Smooth muscle cell (in vitro differentiated cells): ENCODE results near the gene NRDE2. TPM values are rescaled to one million over a fixed set of nuclear protein-coding genes. Genes with fewer than 3 reads are reported as not detected.
A peak's percentile ranks its signal among the peaks of the same experiment; 100 is the strongest.

Experiments
- DNase-seq: peaks from one replicate; lab custom pipeline; 2025; ENCODE audit not compliant: unreplicated experiment; lab: John Stamatoyannopoulos, UW
- H2AFZ ChIP-seq: fragments of 200-600 bp; sonication (generic); 2 replicates; pipeline ENCODE4 v1.6.0; 2016; ENCODE audit warnings: antibody characterized with exemption, low read depth, mild to moderate bottlenecking
- H3F3A ChIP-seq: fragments of 200-600 bp; sonication (generic); 2 replicates; pipeline ENCODE4 v1.6.0; 2017; ENCODE audit warnings: antibody characterized with exemption, low read depth
- H3K27ac ChIP-seq: fragments of 200-600 bp; sonication (generic); 2 replicates; pipeline ENCODE4 v1.5.1; 2016; ENCODE audit warnings: low read depth, mild to moderate bottlenecking
- H3K27me3 ChIP-seq: fragments of 200-600 bp; sonication (generic); 2 replicates; pipeline ENCODE4 v1.6.1; 2016; ENCODE audit warnings: low read depth, mild to moderate bottlenecking
- H3K36me3 ChIP-seq: fragments of 200-600 bp; sonication (generic); 2 replicates; pipeline ENCODE4 v1.5.1; 2016; ENCODE audit warnings: low read depth
- H3K4me1 ChIP-seq: fragments of 200-600 bp; sonication (generic); 2 replicates; pipeline ENCODE4 v1.5.1; 2016; ENCODE audit warnings: low read depth
- H3K4me2 ChIP-seq: fragments of 200-600 bp; sonication (generic); 2 replicates; pipeline ENCODE4 v1.6.0; 2016; ENCODE audit warnings: mild to moderate bottlenecking
- H3K4me3 ChIP-seq: fragments of 200-600 bp; sonication (generic); 2 replicates; pipeline ENCODE4 v1.5.1; 2016; ENCODE audit warnings: mild to moderate bottlenecking
- H3K79me2 ChIP-seq: fragments of 200-600 bp; sonication (generic); 2 replicates; pipeline ENCODE4 v1.6.0; 2016; ENCODE audit warnings: low read depth, mild to moderate bottlenecking
- H3K9ac ChIP-seq: fragments of 200-600 bp; sonication (generic); 2 replicates; pipeline ENCODE4 v1.6.0; 2016; ENCODE audit warnings: low read depth
- H3K9me3 ChIP-seq: fragments of 200-600 bp; sonication (generic); replicated peaks from 2 replicates; pipeline ENCODE4 v1.5.1; 2016; ENCODE audit warnings: low read depth
- H4K20me1 ChIP-seq: fragments of 200-600 bp; sonication (generic); 2 replicates; pipeline ENCODE4 v1.6.0; 2016; ENCODE audit warnings: low read depth
- CTCF ChIP-seq: fragments of 200-600 bp; sonication (generic); IDR thresholded peaks from 2 replicates; pipeline ENCODE4 v1.5.1; 2017; ENCODE audit warnings: borderline replicate concordance, mild to moderate bottlenecking, antibody characterized with exemption; ENCODE audit not compliant: insufficient read depth, poor library complexity, severe bottlenecking
- WGBS: methylation state at CpG from one replicate; pipeline ENCODE4 v1.1.7; 2016; ENCODE audit warnings: low lambda C conversion rate; 5-methylcytosine and 5-hydroxymethylcytosine counted together
- polyA plus RNA-seq: library from polyadenylated mRNA; unstranded; fragments of >200 nt; fragmentation: Nextera tagmentation; extraction: Ambion mirVana; gene quantifications from 2 replicates; pipeline ENCODE4 v1.2.1, GENCODE V29; 2016
- total RNA-seq: library from RNA; depleted of rRNA; stranded (reverse); fragments of >200 nt; gene quantifications from 2 replicates; pipeline ENCODE4 v1.2.3, GENCODE V29; 2014

The NRDE2 gene
- total and polyA plus RNA-seq, 2 experiments from 2014 or later = 8.0 to 9.9 TPM

- no peaks in the 10 kb centered on the region for H3K79me2 ChIP-seq
- H3K9ac ChIP-seq = no peak overlapping the region
- no peak overlapping the region for H2AFZ ChIP-seq
- H3K4me1 ChIP-seq = no peaks in the 10 kb centered on the region
- H4K20me1 ChIP-seq = no peaks in the 10 kb centered on the region
- no peaks in the 10 kb centered on the region for H3K9me3 ChIP-seq
- no peak overlapping the region for H3K4me2 ChIP-seq
- H3K36me3 ChIP-seq = no peaks in the 10 kb centered on the region
- no peak for DNase-seq
- no peak overlapping the region for H3K4me3 ChIP-seq
- no peak for TF ChIP-seq CTCF
- H3F3A ChIP-seq = peaks cover 14% of the 10 kb centered on the region
- H3K27me3 ChIP-seq = no peaks in the 10 kb centered on the region
- 94% methylated on average over 35 of the region's 35 CpGs for WGBS
- no peak overlapping the region for H3K27ac ChIP-seq
Observed at GRCh38 chr14:90278199-90279175, 53.3 kb downstream of the NRDE2 start.

- Histone ChIP-seq H3K27ac (peak overlapping the region; percentile 30), H3K36me3 (no peaks in the 10 kb centered on the region), H4K20me1 (no peaks in the 10 kb centered on the region), H3K4me1 (no peaks in the 10 kb centered on the region), H3K9me3 (no peaks in the 10 kb centered on the region), H3K4me3 (no peak overlapping the region), H3K27me3 (no peaks in the 10 kb centered on the region), H3F3A (peaks cover 14% of the 10 kb centered on the region), H3K79me2 (no peaks in the 10 kb centered on the region), H3K4me2 (no peak overlapping the region), H3K9ac (no peak overlapping the region), H2AFZ (no peak overlapping the region)
- no peak for TF ChIP-seq CTCF
- WGBS = 94% methylated on average over 24 of the region's 24 CpGs
- no peak for DNase-seq
Observed at GRCh38 chr14:90277581-90278198, 54.1 kb downstream of the NRDE2 start.

- TF ChIP-seq CTCF = no peak
- no peak for DNase-seq
- no peak overlapping the region for H3K4me2 ChIP-seq
- H2AFZ ChIP-seq = no peak overlapping the region
- H3K9ac ChIP-seq = no peak overlapping the region
- H3F3A ChIP-seq = peaks cover 14% of the 10 kb centered on the region
- H3K36me3 ChIP-seq = no peaks in the 10 kb centered on the region
- H3K4me1 ChIP-seq = no peaks in the 10 kb centered on the region
- no peaks in the 10 kb centered on the region for H3K27me3 ChIP-seq
- H3K79me2 ChIP-seq = no peaks in the 10 kb centered on the region
- no peak overlapping the region for H3K4me3 ChIP-seq
- WGBS = 84% methylated on average over 17 of the region's 18 CpGs
- peak overlapping the region; percentile 30 for H3K27ac ChIP-seq
- H3K9me3 ChIP-seq = no peaks in the 10 kb centered on the region
- no peaks in the 10 kb centered on the region for H4K20me1 ChIP-seq
Observed at GRCh38 chr14:90276646-90277367, 54.9 kb downstream of the NRDE2 start.
